ENCODE data around the gene ZNF780A. TPM values are rescaled to one million over a fixed set of nuclear protein-coding genes. Genes with fewer than 3 reads are reported as not detected.

The ZNF780A gene
- total and polyA plus RNA-seq, 2 of the 13 experiments (the other 11 are each of a cell fraction or from before 2014, with no cell fraction given): 13.5 to 22.7 TPM

GRCh38 chr19:40090241-40091204, at the start of gene ZNF780A (continued):
- TF ChIP-seq ZBTB43 (CRISPR knock-in tag; conservative IDR thresholded peaks at IDR 0.05) (peak; percentile 2; the same call in 1 of the 2 replicates), ZNF451 (CRISPR knock-in tag; IDR thresholded peaks at IDR 0.05) (0 out of 2 replicates have a peak, but pooled peaks have one; percentile 36), MIER2 (CRISPR knock-in tag; IDR thresholded peaks at IDR 0.05) (0 out of 2 replicates have a peak, but pooled peaks have one; percentile 29), ZNF614 (CRISPR knock-in tag; IDR thresholded peaks at IDR 0.05; ENCODE audit: borderline replicate concordance) (no peak; the same call in 1 of the 2 replicates), LCORL (IDR thresholded peaks at IDR 0.05) (no peak), LCORL (CRISPR knock-in tag; IDR thresholded peaks at IDR 0.05) (0 out of 2 replicates have a peak, but pooled peaks have one; percentile 74), PRPF4 (IDR thresholded peaks at IDR 0.05; ENCODE audit: low read depth, low read length, poor library complexity, severe bottlenecking) (no peak), TFDP2 (CRISPR knock-in tag; IDR thresholded peaks at IDR 0.05) (peak; percentile 25; the same call in 1 of the 2 replicates), POLR2A (IDR thresholded peaks at IDR 0.05; ENCODE audit: insufficient read depth in 1 of 2, low read depth in 2 of 2, low read length in 2 of 2) (peak; percentile 54 to 86; a peak in 3 of 4 replicates), THRA (CRISPR knock-in tag; IDR thresholded peaks at IDR 0.05; ENCODE audit: borderline replicate concordance) (peak; percentile 46; the same call in 1 of the 2 replicates), POLR2G (IDR thresholded peaks at IDR 0.05; ENCODE audit: low read depth, low read length) (peak; percentile 96), RXRB (CRISPR knock-in tag; IDR thresholded peaks at IDR 0.05; ENCODE audit: borderline replicate concordance) (peak; percentile 66; the same call in 1 of the 2 replicates), KMT2A (CRISPR knock-in tag; IDR thresholded peaks at IDR 0.05) (peak; percentile 89), HDAC2 (CRISPR knock-in tag; IDR thresholded peaks at IDR 0.05) (peak; percentile 68; the same call in 1 of the 2 replicates), ELF3 (CRISPR knock-in tag; IDR thresholded peaks at IDR 0.05) (peak; percentile 57; the same call in 1 of the 2 replicates), MEIS2 (CRISPR knock-in tag; IDR thresholded peaks at IDR 0.05) (0 out of 2 replicates have a peak, but pooled peaks have one; percentile 37), ARNT2 (CRISPR knock-in tag; IDR thresholded peaks at IDR 0.05; ENCODE audit: low read depth) (peak; percentile 84; the same call in 1 of the 2 replicates), ZNF331 (CRISPR knock-in tag; IDR thresholded peaks at IDR 0.05) (peak; percentile 50), UBTF (CRISPR knock-in tag; IDR thresholded peaks at IDR 0.05) (peak; percentile 67; the same call in 1 of the 2 replicates), ZMAT5 (CRISPR knock-in tag; IDR thresholded peaks at IDR 0.05; ENCODE audit: borderline replicate concordance, low read depth) (no peak), ERF (CRISPR knock-in tag; IDR thresholded peaks at IDR 0.05) (peak; percentile 72; the same call in 1 of the 2 replicates)
